BLaER1 treated with 17β-estradiol and CSF1 and Interleukin-3, amounts not matched to agents 10 nM and 100 nM (cell line): Measurements from ENCODE around the gene PITPNM2.

ENCODE experiments used
- H3K27ac ChIP-seq, 11 experiments: shearing (Covaris generic); formaldehyde crosslinking; 2 replicates each; pipeline ENCODE4 v1.8.1; 2022
- H3K27me3 ChIP-seq, 11 experiments: shearing (Covaris generic); formaldehyde crosslinking; 2 replicates each; pipeline ENCODE4 v1.8.1; 2022
- H3K36me3 ChIP-seq, 11 experiments: shearing (Covaris generic); formaldehyde crosslinking; 2 replicates each; pipeline ENCODE4 v1.8.1; 2022
- H3K4me1 ChIP-seq, 10 experiments: shearing (Covaris generic); formaldehyde crosslinking; 2 replicates each; pipeline ENCODE4 v1.8.1; 2022
- H3K4me2 ChIP-seq, 11 experiments: shearing (Covaris generic); formaldehyde crosslinking; 2 replicates each; pipeline ENCODE4 v1.8.1; 2022
- H3K4me3 ChIP-seq, 10 experiments: shearing (Covaris generic); formaldehyde crosslinking; 2 replicates each; pipeline ENCODE4 v1.8.1; 2022
- H3K9ac ChIP-seq, 11 experiments: shearing (Covaris generic); formaldehyde crosslinking; 2 replicates each; pipeline ENCODE4 v1.8.1; 2022
- H3K9me3 ChIP-seq, 11 experiments: shearing (Covaris generic); formaldehyde crosslinking; replicated peaks in 1 of 11; 2 replicates each; pipeline ENCODE4 v1.8.1; 2022
- H4K20me1 ChIP-seq, 11 experiments: shearing (Covaris generic); formaldehyde crosslinking; 2 replicates each; pipeline ENCODE4 v1.8.1; 2022
- Cebpa-rat ChIP-seq, 11 experiments: shearing (Covaris generic); IDR thresholded peaks; 2 replicates each; pipeline ENCODE4 v1.8.1; 2022

PITPNM2 gene

GRCh38 chr12:123102781-123103503 is 47.9 kb downstream of the PITPNM2 start:
- H3K4me3 ChIP-seq, result no peak overlapping the region
- H3K36me3 ChIP-seq, result peaks cover 0 to 8% (median 0%) of the 10 kb centered on the region in 11 experiments; a peak in 2 of 22 replicates
- H3K9me3 ChIP-seq, result no peaks in the 10 kb centered on the region
- peaks cover 0 to 33% (median 0%) of the 10 kb centered on the region in 11 experiments; a peak in 4 of 22 replicates for H4K20me1 ChIP-seq
- peak overlapping the region in 2 of 11 experiments; percentile 2 to 9; a peak in 1 of 22 replicates for H3K9ac ChIP-seq
- peaks cover 55 to 96% (median 90%) of the 10 kb centered on the region in 10 experiments for H3K4me1 ChIP-seq
- H3K4me2 ChIP-seq, result peak overlapping the region in 9 of 11 experiments; percentile 49 to 89 (median 71); a peak in 18 of 22 replicates
- H3K27ac ChIP-seq, result peak overlapping the region in 3 of 11 experiments; percentile 11 to 29 (median 15); a peak in 3 of 22 replicates
- no peaks in the 10 kb centered on the region for H3K27me3 ChIP-seq
- TF ChIP-seq Cebpa-rat (IDR thresholded peaks at IDR 0.05), result no peak

- H3K27me3 ChIP-seq, result no peaks in the 10 kb centered on the region
- H3K36me3 ChIP-seq, result peaks cover 0 to 8% (median 0%) of the 10 kb centered on the region in 11 experiments; a peak in 2 of 22 replicates
- no peak for TF ChIP-seq Cebpa-rat (IDR thresholded peaks at IDR 0.05)
- H3K4me2 ChIP-seq, result peak overlapping the region; percentile 1 to 89 (median 67); a peak in 19 of 22 replicates
- H3K9me3 ChIP-seq, result no peaks in the 10 kb centered on the region
- peak overlapping the region in 6 of 11 experiments; percentile 13 to 40 (median 28); a peak in 6 of 22 replicates for H3K27ac ChIP-seq
- peaks cover 55 to 96% (median 90%) of the 10 kb centered on the region in 10 experiments for H3K4me1 ChIP-seq
- H4K20me1 ChIP-seq, result peaks cover 0 to 35% (median 0%) of the 10 kb centered on the region in 11 experiments; a peak in 4 of 22 replicates
- H3K4me3 ChIP-seq, result no peak overlapping the region
- peak overlapping the region in 2 of 11 experiments; percentile 2 to 9; a peak in 2 of 22 replicates for H3K9ac ChIP-seq
Observed at GRCh38 chr12:123102366-123102765, 48.5 kb downstream of the PITPNM2 start.

GRCh38 chr12:123101526-123101925 is 49.4 kb downstream of the PITPNM2 start:
- Histone ChIP-seq H3K9me3 (no peaks in the 10 kb centered on the region), H3K4me2 (peak overlapping the region; percentile 12 to 89 (median 67)), H3K27me3 (no peaks in the 10 kb centered on the region), H3K9ac (no peak overlapping the region), H3K4me1 (peaks cover 49 to 95% (median 88%) of the 10 kb centered on the region in 10 experiments), H4K20me1 (peaks cover 0 to 35% (median 0%) of the 10 kb centered on the region in 11 experiments; a peak in 4 of 22 replicates), H3K36me3 (peaks cover 0 to 8% (median 0%) of the 10 kb centered on the region in 11 experiments; a peak in 2 of 22 replicates), H3K4me3 (no peak overlapping the region), H3K27ac (peak overlapping the region in 5 of 11 experiments; percentile 18 to 40 (median 29); a peak in 4 of 22 replicates)
- TF ChIP-seq Cebpa-rat (IDR thresholded peaks at IDR 0.05), result no peak
